NCI-H510A treated with DMSO at 0.1 percent for 48 hours (cell line): ENCODE data around the gene PLAAT3.
"Not testable (repeated sequence)": the region's sequence is repeated elsewhere in the genome, so short reads cannot be mapped to it uniquely, and the experiment has no call there.

Experiments
- DNase-seq: peaks from one replicate; lab custom pipeline; 2025; lab: John Stamatoyannopoulos, UW

PLAAT3 gene

DNA sequence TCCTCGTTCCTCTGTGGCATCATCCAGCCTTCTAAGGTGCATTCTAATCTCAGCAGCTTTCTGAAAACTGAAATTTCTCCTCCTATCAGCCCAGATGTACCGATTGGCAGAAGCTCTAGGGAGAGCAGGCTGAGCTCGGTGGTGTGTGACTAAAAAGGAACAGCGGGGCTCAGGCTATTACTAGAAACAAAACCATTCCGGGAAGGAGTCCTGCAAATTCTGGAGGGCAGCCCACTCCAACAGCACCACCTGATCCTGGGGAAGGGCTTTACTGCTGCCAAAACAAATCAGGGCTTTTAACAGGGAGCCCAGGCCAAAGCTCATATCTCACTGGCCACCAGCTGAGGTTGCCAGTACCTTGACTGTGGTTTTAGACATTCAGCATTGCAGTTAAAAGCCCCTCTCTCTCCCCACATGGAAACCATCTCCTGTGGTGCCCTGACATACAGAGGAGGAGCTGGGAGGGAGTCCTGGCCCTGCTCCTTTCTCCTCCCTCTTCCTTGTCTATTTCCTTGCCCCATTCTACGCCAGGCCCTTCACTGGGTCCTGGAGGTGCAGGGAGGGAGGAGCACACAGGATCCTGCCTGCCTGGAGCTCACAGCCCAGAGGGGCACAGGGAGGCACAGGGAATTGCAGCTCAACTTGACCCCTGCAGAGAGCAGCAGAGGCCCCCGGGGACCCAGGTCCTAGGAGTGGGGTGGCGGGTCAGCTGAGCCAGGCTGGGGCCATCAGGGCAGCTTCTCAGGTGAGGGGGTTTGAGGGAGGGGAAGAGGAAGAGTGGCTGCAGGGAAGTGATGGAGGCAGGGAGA lies 76.7 kb downstream of the PLAAT3 start:
- no peak for DNase-seq

DNA sequence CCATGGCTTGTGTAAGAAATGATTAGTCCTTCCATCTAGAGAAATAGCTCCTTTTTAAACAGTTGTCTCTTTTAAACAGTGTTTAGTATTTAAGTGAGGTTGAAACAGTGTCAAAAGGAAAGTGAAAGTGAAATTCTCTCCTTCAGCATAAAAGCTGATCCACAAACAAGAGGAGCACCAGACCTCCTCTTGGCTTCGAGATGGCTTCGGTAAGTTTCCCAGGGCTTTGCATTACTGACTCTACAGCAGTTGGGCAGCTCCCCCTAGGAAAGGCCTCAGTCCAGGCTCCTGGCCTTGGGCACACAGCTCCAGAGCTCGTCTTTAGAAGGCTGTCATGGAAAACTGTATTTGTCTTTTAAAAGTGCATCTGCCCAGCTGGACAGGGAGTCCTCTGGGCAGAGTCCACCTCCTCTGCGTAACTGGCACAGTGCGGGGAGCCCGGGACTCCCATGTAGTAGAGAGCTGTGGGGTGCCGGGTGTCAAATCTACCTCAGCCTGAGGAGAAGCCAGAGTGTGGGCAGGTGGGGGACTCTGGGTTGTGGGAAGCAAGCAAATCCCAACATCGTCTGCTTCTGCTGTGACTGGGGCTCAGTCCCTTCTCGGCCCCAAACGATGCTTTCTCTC lies 77.5 kb downstream of the PLAAT3 start, which contains the start of gene PLAAT4:
Gene PLAAT4, plus strand, starts transcription at position 140 of the 624 bp plus-strand sequence. Its CDS starts 61 bp downstream, at position 201.
- no peak for DNase-seq

DNA sequence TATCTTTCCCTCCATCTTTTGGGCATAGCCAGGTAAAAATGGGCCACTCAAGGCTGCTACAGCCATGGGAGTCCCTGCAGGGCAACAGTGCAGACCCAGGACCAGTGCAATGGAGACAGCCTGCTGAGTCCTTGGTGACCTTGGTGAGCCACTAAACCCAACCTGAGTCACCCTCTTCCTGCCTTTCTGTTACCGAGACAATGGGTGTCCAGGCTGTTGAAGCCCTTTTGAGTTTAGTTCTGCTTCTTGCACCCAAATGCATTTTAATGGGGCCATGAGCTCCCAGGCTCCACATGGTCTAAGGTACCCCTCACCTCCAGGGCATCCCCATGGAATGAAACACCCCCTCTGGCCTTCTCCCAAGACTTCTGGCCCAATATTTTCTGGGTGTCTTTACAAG lies 78.5 kb downstream of the PLAAT3 start:
- DNase-seq = no peak

DNA sequence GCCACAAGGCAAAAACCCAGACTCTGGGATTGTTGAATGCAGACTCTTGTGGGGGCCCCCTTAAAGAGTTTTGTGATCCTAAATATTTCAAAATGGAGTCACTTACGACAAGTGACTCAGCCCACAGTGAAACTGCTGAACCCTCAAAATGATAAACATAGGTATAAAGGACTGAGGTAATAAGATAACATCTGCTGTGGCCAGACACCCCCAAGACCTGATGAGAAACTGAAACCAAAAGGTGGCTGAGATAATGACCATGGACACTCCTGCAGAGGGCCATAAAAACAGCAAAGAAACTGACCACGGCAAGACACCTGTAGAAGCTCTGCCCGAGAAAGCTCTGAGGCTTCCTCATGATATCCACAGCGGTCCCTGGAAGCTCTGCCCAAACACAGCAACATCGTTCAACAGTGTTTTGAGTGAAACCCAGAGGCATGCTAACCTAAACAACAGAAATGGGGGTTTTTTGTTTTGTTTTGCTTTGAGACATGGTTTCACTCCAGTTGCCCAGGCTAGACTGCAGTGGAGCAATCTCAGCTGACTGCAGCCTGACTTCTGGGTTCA lies 79.3 kb downstream of the PLAAT3 start:
- no peak for DNase-seq

DNA sequence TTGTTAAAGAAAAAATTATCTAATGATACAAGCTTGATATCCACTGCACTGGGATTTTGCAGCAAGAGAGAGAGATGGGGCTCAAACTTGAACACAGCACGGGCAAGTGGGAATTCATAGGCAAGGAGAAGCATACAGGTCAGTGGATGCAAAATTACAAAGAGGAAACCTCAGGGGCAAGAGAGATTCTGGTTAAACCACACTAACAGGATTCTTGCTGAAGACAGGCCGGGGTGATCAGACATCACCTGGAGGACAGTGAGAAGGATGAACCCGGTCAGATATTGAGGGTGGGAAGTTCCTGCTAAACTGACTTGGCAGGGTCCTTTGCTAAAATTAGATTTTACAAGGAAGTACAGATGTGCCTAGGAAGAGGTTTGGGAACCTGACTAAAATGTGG lies 80.2 kb downstream of the PLAAT3 start:
- no peak for DNase-seq

DNA sequence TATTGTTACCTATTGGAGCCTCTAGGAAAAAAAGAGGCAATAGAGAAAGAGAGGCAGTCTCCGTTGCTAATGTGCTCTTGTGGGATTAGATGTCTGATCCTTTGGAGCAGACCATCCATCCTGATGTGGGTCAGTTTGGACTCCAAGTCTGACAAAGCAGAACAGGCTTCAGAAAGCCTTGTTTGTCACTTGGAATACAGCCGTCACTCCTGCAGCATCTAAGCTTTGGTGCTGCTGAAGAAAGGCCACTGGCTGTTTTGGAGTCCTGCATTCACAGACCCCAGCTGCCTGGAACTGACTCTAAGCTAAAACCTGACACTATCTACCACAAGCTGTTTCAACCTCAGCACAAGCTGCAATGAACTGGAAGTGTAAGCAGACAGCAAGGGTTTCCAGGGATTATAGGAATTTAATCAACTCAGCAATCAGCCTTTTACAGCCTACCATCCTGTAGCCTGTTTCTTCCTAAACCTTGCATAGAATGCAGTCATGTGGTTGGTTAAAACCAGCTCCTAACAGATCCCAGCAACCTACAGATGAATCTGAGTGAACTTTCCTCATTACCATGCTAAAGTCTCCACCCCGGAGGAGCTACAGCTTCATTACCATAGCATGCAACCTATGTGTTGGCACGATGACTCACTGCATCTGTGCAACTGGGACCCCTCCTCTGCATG lies 81.3 kb downstream of the PLAAT3 start:
- no peak for DNase-seq

DNA sequence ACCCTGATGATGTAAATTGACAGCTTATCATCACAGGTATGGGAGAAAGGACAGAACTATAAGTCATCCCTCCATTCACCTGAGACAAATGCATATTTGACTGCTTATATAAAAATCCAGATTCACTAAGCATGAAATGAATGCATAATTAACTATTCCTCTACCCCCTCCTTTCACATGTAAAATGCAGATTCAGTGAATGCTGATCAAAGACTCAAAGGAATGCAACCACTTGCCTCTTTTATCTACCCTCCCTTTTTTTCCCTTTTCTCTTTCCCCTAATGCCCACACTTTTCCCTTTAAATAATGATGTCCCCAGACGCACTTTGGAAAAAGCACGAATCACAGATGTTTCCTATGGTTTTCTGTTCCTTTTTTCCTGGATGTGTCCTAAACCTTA lies 82.1 kb downstream of the PLAAT3 start:
- DNase-seq = no peak

DNA sequence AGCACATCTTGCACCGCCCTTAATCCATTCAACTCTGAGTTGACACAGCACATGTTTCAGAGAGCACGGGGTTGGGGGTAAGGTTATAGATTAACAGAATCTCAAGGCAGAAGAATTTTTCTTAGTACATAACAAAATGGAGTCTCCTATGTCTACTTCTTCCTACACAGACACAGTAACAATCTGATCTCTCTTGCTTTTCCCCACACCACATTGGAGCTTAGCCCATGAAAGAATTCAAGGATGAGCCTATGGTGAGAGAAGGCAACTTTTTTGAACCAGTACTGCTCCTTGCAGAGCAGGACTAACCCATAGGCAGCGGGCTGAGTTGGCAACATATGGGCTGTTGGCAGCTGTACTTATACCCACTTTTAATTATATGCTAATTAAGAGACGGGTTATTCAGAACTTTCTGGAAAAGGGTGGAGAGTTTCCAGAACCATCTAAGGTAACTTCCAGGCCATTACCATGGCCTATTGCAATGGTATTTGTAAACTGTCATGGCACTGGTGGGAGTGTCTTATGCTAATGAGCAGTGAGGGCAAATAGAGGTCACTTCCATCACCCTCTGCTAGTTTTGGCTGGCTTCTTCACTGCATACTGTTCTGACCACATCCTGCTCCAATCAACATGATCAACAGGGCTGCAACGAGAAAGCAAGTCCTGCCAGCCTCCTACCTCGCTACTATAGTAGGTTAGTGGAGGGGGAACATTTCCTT lies 83.0 kb downstream of the PLAAT3 start:
- DNase-seq = not testable (repeated sequence)

DNA sequence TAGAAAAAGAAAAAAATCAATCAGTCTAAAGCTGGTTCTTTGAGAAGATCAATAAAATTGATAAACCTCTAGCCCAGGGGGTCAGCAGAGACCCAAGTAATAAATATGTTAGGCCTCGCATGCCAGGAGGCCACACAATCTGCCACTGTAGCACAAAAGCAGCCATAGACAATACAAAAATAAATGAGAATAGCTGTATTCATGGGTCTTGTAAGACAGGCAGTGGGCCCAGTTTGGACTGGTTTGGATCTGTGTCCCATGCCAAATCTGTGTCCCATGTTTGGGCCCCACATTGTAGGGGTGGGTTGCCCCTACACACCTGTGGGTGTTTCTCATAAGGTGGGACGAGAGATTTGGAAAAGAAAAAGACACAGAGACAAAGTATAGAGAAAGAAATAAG lies 84.2 kb downstream of the PLAAT3 start:
- DNase-seq = no peak

DNA sequence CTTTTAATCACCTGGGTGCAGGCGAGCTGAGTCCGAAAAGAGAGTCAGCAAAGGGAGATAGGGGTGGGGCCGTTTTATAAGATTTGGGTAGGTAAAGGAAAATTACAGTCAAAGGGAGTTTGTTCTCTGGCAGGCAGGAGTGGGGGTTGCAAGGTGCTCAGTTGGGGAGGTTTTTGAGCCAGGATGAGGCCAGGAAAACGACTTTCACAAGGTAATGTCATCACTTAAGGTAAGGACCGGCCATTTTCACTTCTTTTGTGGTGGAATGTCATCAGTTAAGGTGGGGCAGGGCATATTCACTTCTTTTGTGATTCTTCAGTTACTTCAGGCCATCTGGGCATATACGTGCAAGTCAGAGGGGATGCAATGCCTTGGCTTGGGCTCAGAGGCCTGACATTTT lies 84.9 kb downstream of the PLAAT3 start:
- not testable (repeated sequence) for DNase-seq

DNA sequence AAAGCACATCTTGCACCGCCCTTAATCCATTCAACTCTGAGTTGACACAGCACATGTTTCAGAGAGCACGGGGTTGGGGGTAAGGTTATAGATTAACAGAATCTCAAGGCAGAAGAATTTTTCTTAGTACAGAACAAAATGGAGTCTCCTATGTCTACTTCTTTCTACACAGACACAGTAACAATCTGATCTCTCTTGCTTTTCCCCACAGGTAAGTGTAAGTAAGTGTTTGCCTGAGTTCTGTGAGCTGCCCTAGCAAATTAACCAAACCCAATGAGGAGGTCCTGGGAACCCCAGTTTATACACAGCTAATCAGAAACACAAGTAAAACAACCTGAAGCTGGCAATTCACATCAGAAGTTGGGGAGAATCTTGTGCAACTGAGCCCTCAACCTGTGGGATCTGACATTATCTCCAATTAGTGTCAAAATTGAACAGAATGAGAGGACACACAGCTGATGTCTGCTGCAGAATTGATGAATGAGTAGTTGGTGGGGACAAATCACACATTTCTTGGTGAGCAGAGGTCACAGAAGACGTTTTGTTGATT lies 85.4 kb downstream of the PLAAT3 start:
- not testable (repeated sequence) for DNase-seq

DNA sequence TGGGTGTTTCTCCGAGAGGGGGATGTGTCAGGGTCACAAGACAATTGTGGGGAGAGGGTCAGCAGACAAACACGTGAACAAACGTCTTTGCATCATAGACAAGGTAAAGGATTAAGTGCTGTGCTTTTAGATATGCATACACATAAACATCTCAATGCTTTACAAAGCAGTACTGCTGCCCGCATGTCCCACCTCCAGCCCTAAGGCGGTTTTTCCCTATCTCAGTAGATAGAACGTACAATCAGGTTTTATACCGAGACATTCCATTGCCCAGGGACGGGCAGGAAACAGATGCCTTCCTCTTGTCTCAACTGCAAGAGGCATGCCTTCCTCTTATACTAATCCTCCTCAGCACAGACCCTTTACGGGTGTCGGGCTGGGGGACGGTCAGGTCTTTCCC lies 86.1 kb downstream of the PLAAT3 start:
- DNase-seq = not testable (repeated sequence)

DNA sequence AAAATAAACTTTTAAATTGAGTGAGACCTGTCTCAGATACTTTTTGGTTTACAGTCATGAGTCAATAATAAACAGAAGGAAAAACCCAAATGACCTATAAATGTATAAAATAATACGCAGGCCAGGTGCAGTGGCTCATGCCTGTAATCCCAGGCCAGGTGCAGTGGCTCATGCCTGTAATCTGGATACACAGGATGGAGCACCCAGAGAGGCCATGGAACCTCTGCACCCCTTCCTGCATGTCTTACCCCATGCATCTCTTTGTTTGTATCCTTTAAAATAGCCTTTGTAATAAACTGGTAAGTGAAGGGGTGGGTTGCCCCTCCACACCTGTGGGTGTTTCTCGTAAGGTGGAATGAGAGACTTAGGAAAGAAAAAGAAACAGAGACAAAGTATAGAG lies 86.6 kb downstream of the PLAAT3 start:
- no peak for DNase-seq
